Measurements from ENCODE around the gene PGAM1.

- TF ChIP-seq, protein P1, sequence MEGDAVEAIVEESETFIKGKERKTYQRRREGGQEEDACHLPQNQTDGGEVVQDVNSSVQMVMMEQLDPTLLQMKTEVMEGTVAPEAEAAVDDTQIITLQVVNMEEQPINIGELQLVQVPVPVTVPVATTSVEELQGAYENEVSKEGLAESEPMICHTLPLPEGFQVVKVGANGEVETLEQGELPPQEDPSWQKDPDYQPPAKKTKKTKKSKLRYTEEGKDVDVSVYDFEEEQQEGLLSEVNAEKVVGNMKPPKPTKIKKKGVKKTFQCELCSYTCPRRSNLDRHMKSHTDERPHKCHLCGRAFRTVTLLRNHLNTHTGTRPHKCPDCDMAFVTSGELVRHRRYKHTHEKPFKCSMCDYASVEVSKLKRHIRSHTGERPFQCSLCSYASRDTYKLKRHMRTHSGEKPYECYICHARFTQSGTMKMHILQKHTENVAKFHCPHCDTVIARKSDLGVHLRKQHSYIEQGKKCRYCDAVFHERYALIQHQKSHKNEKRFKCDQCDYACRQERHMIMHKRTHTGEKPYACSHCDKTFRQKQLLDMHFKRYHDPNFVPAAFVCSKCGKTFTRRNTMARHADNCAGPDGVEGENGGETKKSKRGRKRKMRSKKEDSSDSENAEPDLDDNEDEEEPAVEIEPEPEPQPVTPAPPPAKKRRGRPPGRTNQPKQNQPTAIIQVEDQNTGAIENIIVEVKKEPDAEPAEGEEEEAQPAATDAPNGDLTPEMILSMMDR (IDR thresholded peaks at IDR 0.05; ENCODE audit: insufficient read depth, low read depth, low read length): peak; percentile 39
- TF ChIP-seq EZH2 (IDR thresholded peaks at IDR 0.05; ENCODE audit: insufficient read depth, low read length): no peak
These were observed at the start of gene PGAM1 for GRCh38 chr10:97425964-97426775.
